HCT116 (cell line): ENCODE results near the gene WNT1.

ENCODE experiments used
- ATF3 ChIP-seq: IDR thresholded peaks from 2 replicates; pipeline ENCODE4 v1.6.1; 2012
- EGR1 ChIP-seq: IDR thresholded peaks from 2 replicates; pipeline ENCODE4 v1.6.1; 2012; ENCODE audit warnings: low read depth
- EZH2phosphoT487 ChIP-seq: fragments of 200-600 bp; IDR thresholded peaks from 2 replicates; pipeline ENCODE4 v1.6.1; 2018; ENCODE audit warnings: antibody characterized with exemption, borderline replicate concordance
- FOSL1 ChIP-seq: IDR thresholded peaks from 2 replicates; pipeline ENCODE4 v1.6.1; 2012; ENCODE audit warnings: low read depth
- POLR2A ChIP-seq: IDR thresholded peaks from 2 replicates; pipeline ENCODE4 v1.7.0; 2011; ENCODE audit warnings: borderline replicate concordance; ENCODE audit not compliant: insufficient read depth, insufficient read length; ENCODE audit errors: extremely low read depth
- POLR2AphosphoS5 ChIP-seq: IDR thresholded peaks from 2 replicates; pipeline ENCODE4 v1.6.1; 2011; ENCODE audit warnings: mild to moderate bottlenecking, low read depth, low read length, moderate library complexity
- REST ChIP-seq: IDR thresholded peaks from 2 replicates; pipeline ENCODE4 v1.6.1; 2012; ENCODE audit warnings: low read depth
- SP1 ChIP-seq: IDR thresholded peaks from 2 replicates; pipeline ENCODE4 v1.6.1; 2012; ENCODE audit warnings: low read depth
- SRF ChIP-seq: IDR thresholded peaks from 2 replicates; pipeline ENCODE4 v1.6.1; 2012; ENCODE audit warnings: low read depth
- TF ChIP-seq, protein P1 (sequence below), 3 experiments: fragments of 200-600 bp in 1 of 3; sonication (generic) in 1 of 3; IDR thresholded peaks in 2 of 3; conservative IDR thresholded peaks in 1 of 3; 2 replicates each; pipeline ENCODE4 v1.5.1; 2012 to 2017; ENCODE audit warnings: low read depth in 2 of 3, low read length in 2 of 3, antibody characterized with exemption in 1 of 3, borderline replicate concordance in 1 of 3, control low read depth in 1 of 3, mild to moderate bottlenecking in 1 of 3, mixed read lengths in 1 of 3, mixed run types in 1 of 3, moderate library complexity in 1 of 3; ENCODE audit not compliant: insufficient read depth in 1 of 3

DNA sequence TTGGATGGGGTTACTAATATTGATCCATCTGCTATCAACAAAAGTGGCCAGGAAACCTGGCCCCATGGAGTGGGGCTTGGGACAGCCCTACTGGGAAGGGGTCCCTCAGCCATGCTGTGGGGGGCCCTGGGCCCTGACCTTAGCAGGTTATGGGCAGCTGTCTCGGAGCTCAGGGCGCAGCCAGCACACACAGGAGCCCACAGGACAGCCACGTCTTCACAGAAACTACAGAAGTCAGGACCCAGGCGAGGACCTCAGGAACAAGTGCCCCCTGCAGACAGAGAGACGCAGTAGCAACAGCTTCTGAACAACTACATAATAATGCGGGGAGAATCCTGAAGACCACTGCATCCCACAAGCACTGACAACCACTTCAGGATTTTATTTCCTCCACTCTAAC lies 41.0 kb upstream of the WNT1 start:
- no peak for TF ChIP-seq POLR2A
- TF ChIP-seq, protein P1, sequence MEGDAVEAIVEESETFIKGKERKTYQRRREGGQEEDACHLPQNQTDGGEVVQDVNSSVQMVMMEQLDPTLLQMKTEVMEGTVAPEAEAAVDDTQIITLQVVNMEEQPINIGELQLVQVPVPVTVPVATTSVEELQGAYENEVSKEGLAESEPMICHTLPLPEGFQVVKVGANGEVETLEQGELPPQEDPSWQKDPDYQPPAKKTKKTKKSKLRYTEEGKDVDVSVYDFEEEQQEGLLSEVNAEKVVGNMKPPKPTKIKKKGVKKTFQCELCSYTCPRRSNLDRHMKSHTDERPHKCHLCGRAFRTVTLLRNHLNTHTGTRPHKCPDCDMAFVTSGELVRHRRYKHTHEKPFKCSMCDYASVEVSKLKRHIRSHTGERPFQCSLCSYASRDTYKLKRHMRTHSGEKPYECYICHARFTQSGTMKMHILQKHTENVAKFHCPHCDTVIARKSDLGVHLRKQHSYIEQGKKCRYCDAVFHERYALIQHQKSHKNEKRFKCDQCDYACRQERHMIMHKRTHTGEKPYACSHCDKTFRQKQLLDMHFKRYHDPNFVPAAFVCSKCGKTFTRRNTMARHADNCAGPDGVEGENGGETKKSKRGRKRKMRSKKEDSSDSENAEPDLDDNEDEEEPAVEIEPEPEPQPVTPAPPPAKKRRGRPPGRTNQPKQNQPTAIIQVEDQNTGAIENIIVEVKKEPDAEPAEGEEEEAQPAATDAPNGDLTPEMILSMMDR (IDR thresholded peaks at IDR 0.05 in 2 of 3, conservative IDR thresholded peaks at IDR 0.05 in 1 of 3; ENCODE audit: borderline replicate concordance in 1 of 3, insufficient read depth in 1 of 3, low read depth in 2 of 3, low read length in 2 of 3) = peak in 2 of 3 experiments; percentile 28 to 33; a peak in 4 of 6 replicates
- no peak for TF ChIP-seq ATF3
- no peak for TF ChIP-seq FOSL1
- TF ChIP-seq POLR2AphosphoS5 = no peak
- TF ChIP-seq EGR1 = no peak
- no peak for TF ChIP-seq SP1
- TF ChIP-seq REST = no peak
- TF ChIP-seq SRF = no peak
- TF ChIP-seq EZH2phosphoT487 = no peak
